HUES64 (cell line): ENCODE measurements around the gene MACROD2.

Source experiments
- H3K27ac ChIP-seq: 2 replicates; pipeline ENCODE4 v1.7.0; 2013; ENCODE audit warnings: low read depth, low read length, inconsistent platforms
- H3K27me3 ChIP-seq: 2 replicates; pipeline ENCODE4 v1.6.1; 2013; ENCODE audit warnings: mild to moderate bottlenecking, low read length; ENCODE audit not compliant: insufficient read depth
- H3K36me3 ChIP-seq: 2 replicates; pipeline ENCODE4 v1.6.1; 2013; ENCODE audit warnings: mild to moderate bottlenecking, low read length; ENCODE audit not compliant: insufficient read depth
- H3K4me1 ChIP-seq: 2 replicates; pipeline ENCODE4 v1.6.1; 2013; ENCODE audit warnings: mild to moderate bottlenecking, low read length, moderate library complexity; ENCODE audit not compliant: insufficient read depth
- H3K4me3 ChIP-seq: 2 replicates; pipeline ENCODE4 v1.5.1; 2013; ENCODE audit warnings: mild to moderate bottlenecking, low read length, moderate library complexity
- H3K9ac ChIP-seq: 2 replicates; pipeline ENCODE4 v1.6.1; 2013; ENCODE audit warnings: mild to moderate bottlenecking, low read depth, low read length
- H3K9me3 ChIP-seq: 2 replicates; pipeline ENCODE4 v1.6.1; 2013; ENCODE audit warnings: low read depth, low read length; ENCODE audit not compliant: insufficient read depth
- WGBS: fragments of 150-250, 120-280 bp; methylation state at CpG from one replicate; pipeline ENCODE4 v1.1.7; 2013; ENCODE audit warnings: missing lambda C conversion rate; 5-methylcytosine and 5-hydroxymethylcytosine counted together

Gene MACROD2

DNA sequence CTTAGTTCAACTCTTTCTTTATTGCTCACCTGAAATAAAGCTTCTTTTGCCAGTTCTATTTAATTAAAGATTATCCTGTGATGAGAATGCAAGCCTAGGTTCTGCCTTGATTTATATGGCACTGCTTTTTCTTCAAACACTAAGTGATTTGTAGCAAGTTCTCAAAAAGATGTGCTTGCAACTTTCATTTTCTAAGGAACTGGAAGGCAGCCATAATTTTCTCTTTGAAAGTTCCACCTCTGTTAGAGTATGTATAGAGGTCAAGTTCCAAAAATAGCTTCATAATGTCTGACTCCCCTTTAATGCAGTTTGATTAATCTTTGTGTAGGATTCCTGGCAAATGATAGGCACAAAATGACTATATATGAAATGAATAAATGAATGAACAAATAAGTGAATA, 870.4 kb downstream of the MACROD2 start:
- H3K9ac ChIP-seq: no peak overlapping the region
- H3K9me3 ChIP-seq: no peaks in the 10 kb centered on the region
- no peaks in the 10 kb centered on the region for H3K27me3 ChIP-seq
- no peak overlapping the region for H3K4me3 ChIP-seq
- peaks cover 21% of the 10 kb centered on the region for H3K4me1 ChIP-seq
- H3K36me3 ChIP-seq: no peaks in the 10 kb centered on the region
- H3K27ac ChIP-seq: no peak overlapping the region

DNA sequence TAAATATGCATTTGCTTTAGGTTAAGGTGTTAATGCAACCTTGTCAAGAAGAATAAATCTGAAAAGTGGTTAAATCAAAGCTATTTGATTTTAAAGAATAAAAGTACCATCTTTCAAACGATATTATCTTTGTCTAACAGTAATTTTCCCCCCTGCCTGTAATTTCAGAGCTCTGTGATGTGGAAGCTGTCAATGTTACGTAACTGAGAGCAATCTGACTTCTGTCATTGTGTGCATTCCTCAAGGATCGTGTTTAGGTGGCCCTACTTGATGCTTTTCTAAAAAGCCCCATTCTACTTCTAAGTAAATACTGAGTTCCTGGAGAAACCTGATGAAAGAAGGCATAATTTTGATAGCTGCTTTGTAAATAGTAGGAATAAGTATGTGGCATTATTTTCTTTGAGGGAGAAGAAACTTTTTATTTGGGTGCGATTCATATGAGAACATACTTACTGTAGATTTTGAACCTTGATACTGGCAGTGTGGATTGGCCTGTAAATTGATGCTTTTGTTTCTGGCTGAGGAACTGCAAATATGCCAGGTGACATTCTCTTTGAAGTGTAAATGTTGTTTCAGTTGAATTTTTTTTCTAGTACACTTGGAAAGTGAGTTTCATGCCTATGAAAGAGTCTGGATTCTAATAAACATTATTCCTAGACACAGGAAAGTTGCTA, 871.7 kb downstream of the MACROD2 start:
- H3K4me3 ChIP-seq: no peak overlapping the region
- H3K27ac ChIP-seq: no peak overlapping the region
- no peaks in the 10 kb centered on the region for H3K9me3 ChIP-seq
- H3K9ac ChIP-seq: no peak overlapping the region
- 92% methylated on average over 3 of the region's 4 CpGs for WGBS
- peaks cover 12% of the 10 kb centered on the region; the same call in 1 of the 2 replicates for H3K4me1 ChIP-seq
- H3K27me3 ChIP-seq: no peaks in the 10 kb centered on the region
- no peaks in the 10 kb centered on the region for H3K36me3 ChIP-seq

DNA sequence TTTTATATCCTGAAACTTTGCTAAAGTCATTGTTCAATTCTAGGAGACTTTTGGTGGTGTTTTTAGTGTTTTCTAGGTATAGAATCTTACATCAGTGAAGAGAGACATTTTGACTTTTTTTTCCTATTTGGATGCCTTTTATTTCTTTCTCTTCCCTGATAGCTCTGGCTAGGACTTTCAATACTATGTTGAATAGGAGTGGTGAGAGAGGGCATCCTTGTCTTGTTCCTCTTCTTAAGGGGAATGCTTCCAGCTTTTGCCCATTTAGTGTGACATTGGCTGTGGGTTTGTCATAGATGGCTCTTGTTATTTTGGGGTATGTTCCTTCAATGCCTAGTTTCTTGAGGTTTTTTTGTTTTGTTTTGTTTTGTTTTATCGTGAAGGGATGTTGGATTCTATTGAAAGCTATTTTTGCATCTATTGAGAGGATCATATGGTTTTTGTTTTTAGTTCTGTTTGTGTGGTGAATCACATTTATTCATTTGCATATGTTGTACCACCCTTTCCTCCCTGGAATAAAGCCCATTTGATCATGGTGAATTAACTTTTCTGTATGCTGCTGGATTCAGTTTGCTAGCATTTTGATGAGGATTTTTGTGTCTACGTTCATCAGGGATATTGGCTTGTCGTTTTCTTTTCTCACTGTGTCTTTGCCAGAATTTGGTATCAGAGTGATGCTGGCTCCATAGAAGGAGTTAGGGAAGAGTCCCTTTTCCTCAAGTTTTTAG, 882.1 kb downstream of the MACROD2 start:
- WGBS: 94% methylated on average over 3 of the region's 3 CpGs
- H3K9me3 ChIP-seq: no peaks in the 10 kb centered on the region
- H3K27ac ChIP-seq: no peak overlapping the region
- no peaks in the 10 kb centered on the region for H3K27me3 ChIP-seq
- no peaks in the 10 kb centered on the region for H3K36me3 ChIP-seq
- peaks cover 9% of the 10 kb centered on the region for H3K4me1 ChIP-seq
- H3K4me3 ChIP-seq: no peak overlapping the region
- no peak overlapping the region for H3K9ac ChIP-seq

DNA sequence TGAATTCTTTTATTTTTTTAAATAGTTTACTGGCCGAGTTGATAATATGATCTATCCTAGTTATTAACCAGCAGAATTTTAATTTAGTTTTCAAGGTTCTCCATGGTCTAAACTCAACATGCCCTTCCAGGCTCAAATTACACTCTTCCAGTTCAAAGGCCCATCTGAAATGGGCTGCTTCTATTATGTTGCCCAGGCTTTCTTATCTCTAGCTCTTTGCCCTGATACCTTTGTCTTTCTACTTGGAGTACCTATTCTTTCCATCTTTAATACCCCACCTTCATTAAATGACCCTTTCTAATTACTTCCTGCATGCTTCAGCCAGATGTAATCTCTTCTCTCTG, 883.3 kb downstream of the MACROD2 start:
- WGBS: no CpG with 5 or more reads among the region's 1 CpG
- H3K9ac ChIP-seq: no peak overlapping the region
- H3K4me3 ChIP-seq: no peak overlapping the region
- H3K27ac ChIP-seq: no peak overlapping the region
- H3K9me3 ChIP-seq: no peaks in the 10 kb centered on the region
- H3K4me1 ChIP-seq: peaks cover 9% of the 10 kb centered on the region
- no peaks in the 10 kb centered on the region for H3K36me3 ChIP-seq
- no peaks in the 10 kb centered on the region for H3K27me3 ChIP-seq

DNA sequence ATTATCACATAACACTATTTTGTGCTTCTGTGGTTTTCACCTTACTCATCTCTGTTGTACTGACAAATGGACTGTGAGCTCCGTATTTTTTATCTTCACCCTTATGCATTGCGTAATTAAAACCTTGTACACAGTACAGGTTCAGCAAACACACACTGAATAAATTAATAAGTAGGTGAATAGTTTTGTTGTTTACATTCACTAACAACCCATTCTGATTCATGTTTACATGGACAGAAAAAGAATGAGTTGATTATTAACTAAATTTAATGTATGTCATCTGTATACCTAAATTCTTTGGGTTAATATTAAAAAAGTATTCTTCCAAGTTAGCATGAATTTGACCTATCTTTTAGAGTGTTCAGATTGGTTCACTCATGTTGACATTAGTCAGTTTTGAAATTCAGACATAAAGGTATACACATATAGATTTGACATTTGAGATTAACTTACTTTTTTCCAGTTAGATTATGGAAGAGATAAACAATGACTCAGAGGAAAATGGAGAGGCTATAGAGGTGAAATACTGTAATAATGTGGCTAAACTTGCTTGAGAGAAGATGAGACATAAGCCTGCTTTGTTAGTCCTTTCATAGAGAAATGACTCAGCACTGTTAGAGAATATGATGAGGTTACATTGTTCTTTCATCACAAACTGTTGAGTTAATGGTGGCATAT, 883.8 kb downstream of the MACROD2 start:
- Histone ChIP-seq H3K27me3 (no peaks in the 10 kb centered on the region), H3K36me3 (no peaks in the 10 kb centered on the region), H3K4me1 (peaks cover 9% of the 10 kb centered on the region), H3K27ac (no peak overlapping the region), H3K9ac (no peak overlapping the region), H3K9me3 (no peaks in the 10 kb centered on the region), H3K4me3 (no peak overlapping the region)
- WGBS: 92% methylated on average over 1 of the region's 2 CpGs

DNA sequence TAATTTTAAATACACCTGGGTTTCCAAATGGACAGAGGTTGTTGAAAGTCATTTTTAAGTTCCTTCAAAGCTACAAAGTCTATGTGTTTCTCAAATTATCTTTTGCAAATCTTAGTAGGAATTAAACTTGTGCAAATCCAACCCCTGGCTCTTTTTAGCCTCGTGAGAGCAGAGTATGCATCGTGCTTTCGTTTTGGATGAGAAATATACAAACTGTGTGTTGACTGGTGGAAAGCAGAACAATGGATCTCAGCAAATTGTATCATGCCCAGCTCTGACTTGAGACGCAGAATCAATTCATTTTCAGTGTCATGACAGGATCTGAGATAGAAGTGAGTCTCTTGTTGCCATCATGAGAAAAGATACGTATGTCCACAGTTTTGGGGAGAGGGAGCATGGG, 884.5 kb downstream of the MACROD2 start:
- H3K36me3 ChIP-seq: no peaks in the 10 kb centered on the region
- 94% methylated on average over 5 of the region's 5 CpGs for WGBS
- peaks cover 9% of the 10 kb centered on the region for H3K4me1 ChIP-seq
- no peaks in the 10 kb centered on the region for H3K27me3 ChIP-seq
- H3K27ac ChIP-seq: no peak overlapping the region
- no peak overlapping the region for H3K4me3 ChIP-seq
- no peaks in the 10 kb centered on the region for H3K9me3 ChIP-seq
- no peak overlapping the region for H3K9ac ChIP-seq

DNA sequence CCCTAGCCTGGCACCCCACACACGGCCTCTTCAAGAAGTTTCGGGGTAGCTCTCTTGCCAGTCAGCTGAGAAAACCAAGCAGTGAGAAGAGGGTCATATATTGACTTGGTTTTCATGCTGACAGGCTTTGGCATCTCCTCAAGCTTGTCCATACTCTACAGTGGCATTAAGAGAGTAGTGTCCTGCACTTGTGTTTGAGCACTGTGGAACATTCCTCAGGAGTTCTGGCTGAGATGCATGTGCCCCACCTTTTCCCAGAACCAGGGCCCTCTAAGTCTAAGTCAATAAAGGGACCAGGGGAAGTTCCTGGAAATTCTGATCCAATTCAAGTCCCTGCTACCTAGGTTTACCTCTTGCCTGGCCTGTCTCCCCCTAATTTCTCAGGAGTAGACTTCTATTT, 886.2 kb downstream of the MACROD2 start:
- WGBS: 96% methylated on average over 2 of the region's 2 CpGs
- H3K4me1 ChIP-seq: peaks cover 9% of the 10 kb centered on the region

DNA sequence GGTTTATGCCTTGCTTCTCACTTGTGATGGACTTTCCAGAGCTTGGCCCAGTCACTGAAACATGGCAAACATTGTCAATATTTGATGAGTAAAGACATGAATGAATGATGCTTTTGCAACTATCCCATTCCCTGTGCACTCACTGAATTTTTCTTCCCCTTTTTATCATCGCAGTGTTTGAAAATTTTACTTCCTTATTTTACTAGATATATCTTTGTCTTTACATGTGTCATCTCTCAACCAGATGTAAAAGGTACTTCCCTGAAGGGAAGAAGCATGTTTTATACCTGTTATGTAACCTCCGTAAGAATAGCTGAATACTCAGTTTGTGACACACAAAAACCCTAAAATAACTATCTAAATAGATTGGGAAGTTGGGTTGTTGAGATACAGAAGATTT, 886.8 kb downstream of the MACROD2 start:
- Histone ChIP-seq H3K9ac (no peak overlapping the region), H3K27me3 (no peaks in the 10 kb centered on the region), H3K9me3 (no peaks in the 10 kb centered on the region), H3K4me3 (no peak overlapping the region), H3K27ac (no peak overlapping the region), H3K36me3 (no peaks in the 10 kb centered on the region), H3K4me1 (peaks cover 9% of the 10 kb centered on the region)
- WGBS: no CpG with 5 or more reads among the region's 2 CpGs

More for the DNA sequence above, 886.2 kb downstream of the MACROD2 start:
- H3K36me3 ChIP-seq: no peaks in the 10 kb centered on the region
- no peak overlapping the region for H3K27ac ChIP-seq
- no peak overlapping the region for H3K9ac ChIP-seq
- no peak overlapping the region for H3K4me3 ChIP-seq
- no peaks in the 10 kb centered on the region for H3K27me3 ChIP-seq
- H3K9me3 ChIP-seq: no peaks in the 10 kb centered on the region

DNA sequence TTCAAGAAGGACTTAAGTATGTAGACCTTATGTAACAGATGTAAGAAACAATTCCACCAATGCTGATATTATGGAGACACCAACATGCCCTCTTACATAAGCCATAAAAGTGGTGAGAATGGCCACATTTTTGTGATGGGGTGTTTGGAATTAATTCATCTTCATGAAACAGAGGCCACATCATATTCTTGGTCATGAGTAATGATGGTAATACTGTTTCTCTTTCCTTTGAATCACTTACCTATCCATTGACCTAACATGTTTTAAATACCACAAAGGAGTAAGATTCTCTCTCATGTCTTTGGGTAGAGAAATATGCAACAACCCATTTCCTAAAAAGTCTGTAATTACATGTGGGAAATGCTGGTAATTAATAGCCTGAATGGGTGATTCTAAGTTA, 887.5 kb downstream of the MACROD2 start:
- no peaks in the 10 kb centered on the region for H3K9me3 ChIP-seq
- H3K36me3 ChIP-seq: no peaks in the 10 kb centered on the region
- H3K9ac ChIP-seq: no peak overlapping the region
- no peaks in the 10 kb centered on the region for H3K27me3 ChIP-seq
- H3K4me1 ChIP-seq: peaks cover 9% of the 10 kb centered on the region
- no peak overlapping the region for H3K27ac ChIP-seq
- H3K4me3 ChIP-seq: no peak overlapping the region

DNA sequence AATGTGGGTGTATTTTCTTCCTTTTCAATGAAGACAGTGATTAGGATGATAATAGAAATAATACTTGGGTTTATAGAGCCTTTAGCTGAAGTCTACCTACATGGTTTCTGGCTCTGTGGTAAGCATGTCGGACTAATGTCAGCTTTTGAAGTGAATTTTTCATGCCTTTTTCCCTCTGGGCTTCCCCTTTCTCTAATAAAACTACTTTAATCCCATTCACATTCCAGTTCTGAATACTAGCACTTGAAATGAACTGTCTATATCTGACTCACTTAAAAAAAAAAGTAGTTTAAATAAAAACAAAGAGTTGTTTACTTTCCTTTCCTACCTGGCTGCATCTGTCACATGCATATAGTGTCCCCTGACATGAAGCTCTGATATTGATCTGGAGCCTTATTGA, 888.0 kb downstream of the MACROD2 start:
- Histone ChIP-seq H3K4me1 (peaks cover 9% of the 10 kb centered on the region), H3K36me3 (no peaks in the 10 kb centered on the region), H3K4me3 (no peak overlapping the region), H3K9me3 (no peaks in the 10 kb centered on the region), H3K27me3 (no peaks in the 10 kb centered on the region), H3K27ac (no peak overlapping the region), H3K9ac (no peak overlapping the region)
- 100% methylated on average over 1 of the region's 1 CpG for WGBS

DNA sequence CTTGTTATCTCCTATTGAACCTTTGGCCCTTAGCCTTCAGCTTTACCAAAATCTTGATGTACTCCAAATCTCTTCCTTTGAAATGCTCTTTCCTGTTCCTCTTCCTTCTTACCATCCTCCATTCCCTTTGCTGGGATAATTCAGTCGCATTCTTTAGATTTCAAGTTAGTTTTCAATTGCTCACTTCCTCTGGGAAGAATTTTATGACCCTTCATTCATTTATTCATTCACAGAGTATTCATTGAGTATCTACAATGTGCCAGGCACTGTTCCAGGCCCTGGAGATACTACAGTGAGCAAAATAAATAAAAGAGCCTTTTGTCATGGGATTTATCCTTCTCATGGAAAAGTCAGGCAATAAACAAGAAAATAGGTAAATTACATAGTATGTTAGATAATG, 890.3 kb downstream of the MACROD2 start:
- no peaks in the 10 kb centered on the region for H3K36me3 ChIP-seq
- no peak overlapping the region for H3K27ac ChIP-seq
- no peaks in the 10 kb centered on the region for H3K4me1 ChIP-seq
- no peaks in the 10 kb centered on the region for H3K27me3 ChIP-seq
- no peak overlapping the region for H3K9ac ChIP-seq
- no peak overlapping the region for H3K4me3 ChIP-seq
- no peaks in the 10 kb centered on the region for H3K9me3 ChIP-seq
- 92% methylated on average over 1 of the region's 1 CpG for WGBS
